GM21717 (cell line): ENCODE data around the gene COL4A2.

Experiments
- ATAC-seq: cut with Tn5 transposase; IDR thresholded peaks from one replicate; pipeline ENCODE4 v1.9.1; 2021; ENCODE audit warnings: mild to moderate bottlenecking, moderate library complexity; ENCODE audit not compliant: unreplicated experiment

The COL4A2 gene

GRCh38 chr13:110272227-110272626 lies 34.9 kb upstream of the COL4A2 start:
- no peak for ATAC-seq

DNA sequence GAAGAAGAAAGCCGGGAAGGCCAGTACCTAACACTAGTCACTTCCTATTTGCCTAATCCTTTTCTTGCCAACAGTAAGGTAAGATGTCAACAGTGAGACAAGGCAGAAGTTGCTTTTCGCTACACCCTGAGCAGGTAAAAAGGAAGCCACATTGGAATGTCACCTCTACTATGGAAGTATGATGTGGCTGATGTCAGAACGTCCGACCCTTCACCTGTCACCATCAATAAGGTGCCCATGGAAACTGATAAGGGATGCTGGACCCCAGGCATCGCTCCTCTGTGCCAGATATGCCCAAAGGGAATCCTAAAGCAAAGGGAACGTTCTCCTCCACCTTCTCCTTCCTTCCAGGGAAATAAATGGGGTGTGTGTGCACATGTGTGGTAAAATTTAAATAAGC lies 34.4 kb upstream of the COL4A2 start:
- ATAC-seq: no peak

- no peak for ATAC-seq
Measured at GRCh38 chr13:110273254-110273653, 33.8 kb upstream of the COL4A2 start.

- no peak for ATAC-seq
Measured at GRCh38 chr13:110274687-110275086, 32.4 kb upstream of the COL4A2 start.

DNA sequence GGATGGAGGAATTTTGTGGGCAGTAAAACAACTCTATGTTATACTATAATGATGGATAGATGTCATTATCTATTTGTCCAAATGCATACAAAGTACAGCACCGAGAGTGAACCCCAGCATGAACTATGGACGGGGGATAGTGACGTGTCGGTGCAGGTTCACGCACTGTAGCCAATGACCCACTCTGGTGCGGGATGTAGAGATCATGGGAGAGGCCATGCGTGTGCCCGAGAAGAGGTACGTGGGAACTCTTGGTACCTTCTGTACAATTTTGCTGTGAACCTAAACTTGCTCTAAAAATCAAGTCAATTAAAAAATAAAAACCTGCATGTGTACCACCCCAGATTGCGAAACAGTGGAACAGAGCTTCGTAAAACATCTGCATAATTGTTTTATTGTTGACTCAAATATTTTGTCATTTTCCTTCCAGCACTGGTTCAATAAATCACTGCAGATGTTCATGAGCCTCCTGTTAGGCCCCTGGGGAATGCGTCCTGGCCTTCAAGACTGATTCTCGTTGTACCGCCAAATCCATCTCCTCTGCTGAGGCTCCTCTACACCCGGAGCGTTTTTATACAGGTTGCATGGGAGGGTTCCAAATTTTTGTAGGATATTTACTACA lies 31.0 kb upstream of the COL4A2 start:
- ATAC-seq: no peak

GRCh38 chr13:110276553-110276950 lies 30.5 kb upstream of the COL4A2 start:
- ATAC-seq: no peak

GRCh38 chr13:110277357-110277975 lies 29.6 kb upstream of the COL4A2 start:
- ATAC-seq: no peak

GRCh38 chr13:110278859-110279258 lies 28.2 kb upstream of the COL4A2 start:
- no peak for ATAC-seq

- no peak for ATAC-seq
Measured at GRCh38 chr13:110279684-110280083, 27.4 kb upstream of the COL4A2 start.

- ATAC-seq: no peak
Measured at GRCh38 chr13:110280231-110280813, 26.8 kb upstream of the COL4A2 start.

GRCh38 chr13:110280985-110281688 lies 25.9 kb upstream of the COL4A2 start:
- no peak for ATAC-seq

GRCh38 chr13:110281736-110282135 lies 25.3 kb upstream of the COL4A2 start:
- ATAC-seq: no peak

DNA sequence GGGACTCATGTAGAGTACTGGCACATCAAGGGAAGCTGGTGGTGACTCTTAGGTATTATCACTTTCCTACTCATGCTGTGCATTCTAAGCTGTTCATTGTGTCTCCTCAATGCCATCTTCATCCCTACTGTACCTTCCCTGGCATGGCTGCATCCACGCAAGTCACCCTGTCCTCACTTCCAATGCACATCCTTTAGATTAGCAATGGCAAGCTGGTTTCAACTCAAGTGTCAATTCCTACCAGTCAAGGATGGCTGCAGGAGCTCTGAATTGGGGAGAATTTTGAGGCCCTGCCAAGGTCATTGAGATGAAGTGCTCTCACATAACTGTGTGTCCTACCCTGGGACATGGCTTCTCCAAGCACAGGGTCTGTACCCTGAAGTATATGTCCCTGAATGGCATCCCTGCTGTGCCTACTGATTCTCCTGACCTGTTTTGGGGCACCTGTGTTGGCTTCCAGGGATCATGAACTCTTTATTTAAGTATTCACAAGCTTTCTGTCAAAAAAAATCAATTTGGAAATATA lies 24.7 kb upstream of the COL4A2 start:
- ATAC-seq: no peak

DNA sequence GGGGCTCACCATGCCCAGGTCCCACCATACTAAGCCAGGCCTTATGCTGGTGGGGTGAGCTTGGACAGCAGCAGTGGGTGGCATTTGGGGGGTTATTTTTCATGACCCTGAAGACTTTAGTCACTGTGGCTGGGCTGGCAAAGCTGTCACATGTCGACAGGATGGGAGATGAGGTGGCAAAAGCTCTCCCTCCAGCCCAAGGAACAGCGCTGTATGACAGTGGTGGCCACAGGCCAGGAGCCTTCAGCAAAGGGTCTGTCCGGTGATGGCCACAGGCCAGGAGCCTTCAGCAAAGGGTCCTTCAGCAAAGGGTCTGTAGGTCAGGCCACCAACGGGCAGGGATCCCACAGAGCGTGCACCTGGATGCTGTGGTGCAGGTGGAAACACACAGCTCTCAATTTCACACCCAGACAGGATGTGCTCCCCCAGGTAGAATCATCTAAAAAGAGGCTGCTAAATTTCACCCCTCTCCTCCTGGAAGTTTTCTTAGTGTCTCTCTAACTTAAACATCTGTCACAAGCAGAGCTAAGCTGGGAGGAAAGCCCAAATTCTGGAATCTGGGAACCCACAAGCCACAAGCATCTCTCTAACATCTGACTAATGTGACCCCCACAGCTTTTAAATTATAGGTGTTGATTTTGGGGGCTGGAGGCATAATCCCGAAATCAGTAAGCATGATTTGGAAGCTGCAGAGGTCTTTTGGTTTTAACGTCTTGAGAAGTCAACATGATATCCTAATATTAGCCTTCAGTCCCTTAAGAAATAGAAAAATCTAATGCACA lies 23.2 kb upstream of the COL4A2 start:
- no peak for ATAC-seq

DNA sequence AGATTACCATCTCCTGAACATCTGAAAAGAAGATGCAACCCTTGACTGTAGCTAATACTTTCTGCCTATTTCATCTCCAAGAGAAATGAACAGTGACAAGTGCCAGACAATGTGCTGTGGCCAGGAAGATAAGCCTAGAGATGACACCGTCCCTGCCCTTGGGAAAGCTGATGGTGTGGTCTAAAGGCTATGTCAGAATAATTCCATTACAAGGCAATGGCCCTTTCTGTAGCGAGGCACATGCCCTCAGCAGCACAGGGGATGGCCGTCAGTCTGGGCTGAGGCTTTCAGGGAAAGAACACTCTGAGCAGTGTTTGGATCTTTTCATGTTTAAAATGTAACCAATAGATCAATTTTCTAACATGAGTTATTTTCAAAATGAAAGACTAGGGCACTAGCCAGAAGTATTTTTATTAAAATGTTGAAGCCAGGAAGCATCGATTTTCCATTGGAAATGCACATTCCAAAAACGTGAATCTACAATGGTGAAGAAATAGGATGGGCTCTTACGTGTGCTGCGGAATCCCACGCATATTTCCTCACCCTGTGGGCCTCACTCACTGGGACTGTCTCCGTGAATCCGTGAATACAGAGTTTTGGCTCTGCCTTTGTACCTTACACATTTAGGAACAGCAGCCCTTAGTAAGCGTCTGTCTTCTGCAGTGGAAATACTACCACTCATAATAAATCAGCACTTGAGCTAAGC lies 22.2 kb upstream of the COL4A2 start:
- ATAC-seq: no peak

DNA sequence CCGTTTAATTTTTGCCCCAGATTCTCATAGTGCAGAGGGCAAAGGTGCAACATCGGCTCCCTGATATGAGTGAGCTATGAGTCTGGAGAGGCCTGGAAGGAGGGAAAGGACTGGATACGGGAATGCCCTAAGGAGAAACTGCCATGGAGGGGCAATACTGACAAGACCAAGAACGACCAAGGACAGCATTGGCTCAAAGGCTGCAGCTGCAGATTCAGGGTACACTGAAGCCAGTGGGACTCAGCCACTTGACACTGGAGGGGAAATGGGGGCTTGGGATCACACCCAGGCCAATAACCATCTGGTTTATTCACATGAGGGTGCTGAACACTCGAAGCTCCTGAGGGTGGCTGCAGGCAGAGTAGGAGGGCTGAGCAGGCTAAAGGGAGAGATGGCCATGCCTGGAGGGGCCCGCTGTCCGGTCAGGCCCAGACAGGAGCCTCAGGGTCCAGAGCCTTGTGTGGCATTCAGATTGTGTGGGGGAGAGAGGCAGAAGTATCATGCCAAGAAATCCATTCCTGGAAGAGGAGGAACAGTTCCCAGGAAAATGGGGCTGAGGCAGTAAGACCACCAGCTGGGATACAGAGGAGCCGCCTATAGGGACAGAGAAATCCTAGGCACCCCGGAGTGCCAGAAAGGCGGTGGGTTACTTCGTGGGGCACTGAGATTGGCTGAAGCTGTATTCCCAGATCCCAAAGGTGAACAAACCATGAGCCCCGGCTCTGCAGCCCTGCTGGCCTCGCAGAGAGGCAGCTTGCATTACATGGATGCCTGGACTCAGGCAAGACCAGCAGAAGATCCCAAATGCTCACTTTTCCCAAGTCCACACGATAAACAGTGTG lies 20.9 kb upstream of the COL4A2 start:
- no peak for ATAC-seq

DNA sequence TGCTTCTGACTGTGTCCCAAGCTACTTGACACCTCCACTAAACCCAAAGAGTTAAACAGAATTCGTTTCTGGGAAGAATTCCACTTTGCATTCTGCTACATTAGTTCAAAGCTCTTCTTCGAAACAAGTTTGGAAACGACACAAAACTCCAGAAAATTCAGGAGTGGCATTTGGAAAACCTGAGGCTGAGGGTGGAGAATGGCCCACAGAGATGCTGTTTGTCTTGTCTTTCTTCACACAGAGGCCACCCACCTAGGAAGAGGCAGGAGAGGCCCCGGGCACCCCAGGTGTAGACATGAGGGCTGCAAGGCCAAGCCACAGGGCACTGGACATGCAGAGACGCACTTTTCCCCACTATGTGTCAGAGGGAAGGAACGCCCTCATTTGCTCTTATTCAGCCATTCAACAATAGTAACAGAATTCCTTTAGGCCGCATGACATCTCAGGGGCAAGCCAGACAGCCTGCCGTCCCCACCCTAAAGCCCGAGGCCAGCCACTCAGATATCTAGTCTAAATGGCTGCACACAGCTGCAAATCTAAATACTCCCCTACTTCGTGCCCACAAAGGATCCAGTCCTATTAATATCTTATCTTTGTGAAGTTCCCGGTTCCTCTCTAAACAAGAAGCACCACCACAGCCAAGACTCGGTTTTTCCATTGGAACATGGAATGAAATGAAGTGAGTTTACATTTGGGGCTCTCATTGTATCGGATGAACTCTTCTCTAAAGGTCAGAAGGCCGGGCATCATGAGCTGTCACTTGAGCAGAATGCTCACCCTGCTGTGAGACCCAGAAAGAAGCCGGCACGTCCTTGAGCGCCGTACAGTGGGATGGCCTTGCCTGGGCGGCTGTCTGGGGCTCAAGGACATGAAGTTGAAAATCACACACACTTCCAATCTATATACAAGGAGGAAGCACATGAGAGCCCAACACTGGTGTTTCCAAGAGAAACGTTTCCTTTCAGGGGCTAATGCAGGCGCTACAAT lies 20.0 kb upstream of the COL4A2 start:
- no peak for ATAC-seq

DNA sequence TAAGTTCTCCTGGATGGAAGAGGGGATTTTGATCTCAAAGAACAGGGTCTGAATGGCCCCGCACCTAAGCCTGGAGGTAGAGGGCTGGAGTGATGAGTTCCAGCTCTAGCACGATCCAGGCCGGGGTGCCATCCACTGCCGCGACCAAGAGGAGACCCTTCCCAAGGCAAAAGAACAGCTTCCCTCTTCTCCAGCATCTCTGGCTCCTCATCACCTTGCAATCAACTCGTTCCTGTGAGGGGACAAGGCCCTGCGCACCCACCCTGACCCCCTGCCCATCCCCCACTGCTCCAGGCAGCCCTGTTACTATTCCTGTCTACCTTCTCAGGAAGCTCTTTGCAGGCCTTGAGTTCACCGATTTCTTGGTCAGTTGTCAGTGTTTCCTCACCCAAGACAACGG lies 17.9 kb upstream of the COL4A2 start:
- no peak for ATAC-seq
